ENCODE results near the gene FOS. TPM values are rescaled to one million over a fixed set of nuclear protein-coding genes. Genes with fewer than 3 reads are reported as not detected.

Gene FOS
- total and polyA plus RNA-seq, 2 of the 8 experiments (the other 6 are each of a cell fraction or from before 2014, with no cell fraction given), result 50.2 to 51.8 TPM

DNA sequence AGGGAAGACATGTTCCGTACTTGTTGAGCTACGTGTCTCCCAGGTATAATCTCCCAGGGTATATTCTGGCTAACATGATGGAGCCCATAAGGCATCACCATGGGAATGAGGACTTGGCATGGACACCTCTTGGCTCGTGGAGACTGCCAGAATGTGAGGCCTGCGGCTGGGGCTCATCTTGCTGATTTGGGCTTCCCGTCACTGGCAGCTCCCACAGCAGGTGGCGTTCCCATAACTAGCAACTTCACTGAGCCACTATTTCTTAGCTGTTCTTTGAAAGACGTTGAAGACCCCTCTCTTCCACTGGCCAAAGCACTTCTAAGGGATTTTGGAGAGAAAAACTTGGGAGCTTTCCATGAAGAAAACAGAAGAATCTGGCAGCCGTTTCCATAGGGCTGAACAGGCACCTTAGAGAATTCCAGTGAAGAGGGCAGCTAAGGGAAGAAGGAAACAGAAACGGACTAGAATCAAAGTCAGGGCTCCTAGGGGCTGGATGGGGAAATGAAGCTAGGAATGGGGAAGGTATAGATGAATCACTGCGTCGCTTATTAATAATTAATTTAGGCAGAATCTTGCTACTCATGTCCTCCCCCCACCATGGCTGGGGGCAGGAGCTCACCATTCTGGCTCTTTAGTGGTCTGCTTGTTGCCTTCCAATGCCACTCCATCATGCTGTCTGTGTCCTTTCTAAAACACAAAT lies 39.7 kb upstream of the FOS start:
- no peak overlapping the region for H3K56ac ChIP-seq (replicated peaks; ENCODE audit: insufficient read length, low read depth, low read length)
- H3K14ac ChIP-seq (ENCODE audit: insufficient read length), result no peak overlapping the region
- no peak overlapping the region; a peak in 1 of 7 replicates for H3K9ac ChIP-seq (replicated peaks in 1 of 4; ENCODE audit: extremely low read depth in 1 of 4, low read depth in 3 of 4, low read length in 3 of 4)
- TF ChIP-seq BCL11A (IDR thresholded peaks at IDR 0.05; ENCODE audit: low read depth in 2 of 2, low read length in 2 of 2), result no peak
- no peak for TF ChIP-seq CHD1 (IDR thresholded peaks at IDR 0.05; ENCODE audit: low read depth, low read length)
- TF ChIP-seq CBX8 (IDR thresholded peaks at IDR 0.05; ENCODE audit: borderline replicate concordance, low read depth, low read length), result no peak
- TF ChIP-seq, protein P1, sequence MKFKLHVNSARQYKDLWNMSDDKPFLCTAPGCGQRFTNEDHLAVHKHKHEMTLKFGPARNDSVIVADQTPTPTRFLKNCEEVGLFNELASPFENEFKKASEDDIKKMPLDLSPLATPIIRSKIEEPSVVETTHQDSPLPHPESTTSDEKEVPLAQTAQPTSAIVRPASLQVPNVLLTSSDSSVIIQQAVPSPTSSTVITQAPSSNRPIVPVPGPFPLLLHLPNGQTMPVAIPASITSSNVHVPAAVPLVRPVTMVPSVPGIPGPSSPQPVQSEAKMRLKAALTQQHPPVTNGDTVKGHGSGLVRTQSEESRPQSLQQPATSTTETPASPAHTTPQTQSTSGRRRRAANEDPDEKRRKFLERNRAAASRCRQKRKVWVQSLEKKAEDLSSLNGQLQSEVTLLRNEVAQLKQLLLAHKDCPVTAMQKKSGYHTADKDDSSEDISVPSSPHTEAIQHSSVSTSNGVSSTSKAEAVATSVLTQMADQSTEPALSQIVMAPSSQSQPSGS (IDR thresholded peaks at IDR 0.05; ENCODE audit: low read length), result no peak
- TF ChIP-seq KDM1A (IDR thresholded peaks at IDR 0.05; ENCODE audit: borderline replicate concordance, low read length), result no peak
- TF ChIP-seq ASH2L (IDR thresholded peaks at IDR 0.05; ENCODE audit: low read length), result no peak
- no peak for TF ChIP-seq TEAD4 (IDR thresholded peaks at IDR 0.05; ENCODE audit: low read depth, low read length)
- no peak for TF ChIP-seq SIN3A (conservative IDR thresholded peaks at IDR 0.05 in 1 of 2, IDR thresholded peaks at IDR 0.05 in 1 of 2; ENCODE audit: low read depth in 1 of 2, low read length in 2 of 2)
- TF ChIP-seq SP1 (IDR thresholded peaks at IDR 0.05; ENCODE audit: low read depth, low read length), result no peak
- TF ChIP-seq CEBPB (IDR thresholded peaks at IDR 0.05; ENCODE audit: low read depth, low read length), result no peak
- H3K9me3 ChIP-seq (ENCODE audit: insufficient read depth in 2 of 2, low read depth in 1 of 2, low read length in 1 of 2), result no peaks in the 10 kb centered on the region
- ChIA-PET POLR2A (ENCODE audit: partially characterized antibody) (interaction anchor here (0.6 to 1.8 kb wide), 7 partner anchors 9 to 57 kb away, joined by 3 to 11 read pairs (median 5); no protein-coding TSS in a partner anchor), CTCF (ENCODE audit: partially characterized antibody) (interaction anchor here (0.7 to 1.4 kb wide), 7 partner anchors 10 to 78 kb away, joined by 3 to 7 read pairs (median 4); no protein-coding TSS in a partner anchor)
- H4K8ac ChIP-seq (ENCODE audit: extremely low read depth, insufficient read depth, low read length), result no peak overlapping the region
- H3K18ac ChIP-seq (ENCODE audit: extremely low read depth, low read length), result no peak overlapping the region
- no peaks in the 10 kb centered on the region for H3K79me2 ChIP-seq (ENCODE audit: control insufficient read depth in 1 of 2, insufficient read depth in 2 of 2, low read length in 2 of 2)
- H2BK5ac ChIP-seq (ENCODE audit: low read depth, low read length), result no peak overlapping the region
- no peak overlapping the region; the same call in 1 of the 2 replicates for H2BK15ac ChIP-seq (ENCODE audit: low read length)
- H3K23ac ChIP-seq (ENCODE audit: insufficient read length), result no peak overlapping the region
- no peaks in the 10 kb centered on the region for H4K20me1 ChIP-seq (replicated peaks in 1 of 2; ENCODE audit: control insufficient read depth in 1 of 2, insufficient read depth in 2 of 2, low read length in 2 of 2)
- FAIRE-seq, result no peak
- no peak overlapping the region for H3K4me3 ChIP-seq (ENCODE audit: extremely low read depth in 1 of 4, insufficient read depth in 2 of 4, low read depth in 3 of 4, low read length in 4 of 4)
- no peak for DNase-seq (ENCODE audit: low read depth in 1 of 2, low spot score in 2 of 2)
- no peak overlapping the region for H3K4me2 ChIP-seq (ENCODE audit: insufficient read depth in 1 of 2, low read depth in 2 of 2, low read length in 2 of 2)
- H3K27ac ChIP-seq (ENCODE audit: low read depth, low read length), result no peak overlapping the region
- no peaks in the 10 kb centered on the region for H3K36me3 ChIP-seq (ENCODE audit: control insufficient read depth in 2 of 4, insufficient read depth in 4 of 4, low read length in 3 of 4)
- no peak overlapping the region for H2BK20ac ChIP-seq (ENCODE audit: low read length)
- 82% methylated on average over 11 of the region's 11 CpGs; no CpG with 5 or more reads in 1 of the 2 experiments for WGBS, 2 experiments (ENCODE audit: extremely low coverage in 1 of 2, insufficient coverage in 1 of 2, insufficient read length in 1 of 2, insufficient replicate concordance in 2 of 2, low coverage in 1 of 2, low lambda C conversion rate in 2 of 2, missing lambda C conversion rate in 1 of 2)
- H3K79me1 ChIP-seq (ENCODE audit: low read depth, low read length), result no peaks in the 10 kb centered on the region
- no peak overlapping the region for H2AFZ ChIP-seq (ENCODE audit: low read length)
- H3K4ac ChIP-seq (replicated peaks; ENCODE audit: insufficient read length, low read depth, low read length), result no peak overlapping the region
- no peak overlapping the region for H4K5ac ChIP-seq (ENCODE audit: insufficient read length, low read depth, low read length)
- H3K27me3 ChIP-seq (replicated peaks in 1 of 4; ENCODE audit: control insufficient read depth in 3 of 4, extremely low read depth in 1 of 4, insufficient read depth in 3 of 4, low read length in 3 of 4), result no peaks in the 10 kb centered on the region
- H2BK120ac ChIP-seq (replicated peaks; ENCODE audit: low read depth, low read length), result no peak overlapping the region
- no peaks in the 10 kb centered on the region; a peak in 1 of 7 replicates for H3K4me1 ChIP-seq (replicated peaks in 1 of 4; ENCODE audit: control insufficient read depth in 3 of 4, insufficient read depth in 4 of 4, low read length in 3 of 4)
- no peak overlapping the region for H4K91ac ChIP-seq (replicated peaks; ENCODE audit: insufficient read length, low read length)
- H2AK5ac ChIP-seq (ENCODE audit: low read depth, low read length), result no peak overlapping the region
- H3K23me2 ChIP-seq (ENCODE audit: low read depth, low read length), result no peaks in the 10 kb centered on the region
- no peak overlapping the region for H2BK12ac ChIP-seq (ENCODE audit: low read depth, low read length)
